Endothelial cell of umbilical vein (primary cell): ENCODE measurements around the gene PARN. TPM values are rescaled to one million over a fixed set of nuclear protein-coding genes. Genes with fewer than 3 reads are reported as not detected.

ENCODE experiments used
- BruUV-seq: library from RNA; stranded (reverse); fragments of 400-500 nt; replicated peaks from 2 replicates; lab custom pipeline; 2021; lab: Mats Ljungman, UMichigan
- CTCF ChIA-PET: fragments of 300-600, 350-600 bp; sonication (Branson Sonifier 250); formaldehyde crosslinking; loops from one replicate; lab custom pipeline; 2021; ENCODE audit warnings: antibody characterized with exemption, inconsistent platforms; lab: Charles Lee
- POLR2A ChIA-PET: fragments of 300-600, 350-600 bp; sonication (Branson Sonifier 250); formaldehyde crosslinking; loops from one replicate; lab custom pipeline; 2021; ENCODE audit warnings: antibody characterized with exemption, inconsistent platforms; lab: Charles Lee
- DNase-seq: peaks from one replicate; pipeline ENCODE4 v3.0.0-alpha.2; 2011; ENCODE audit warnings: low read depth, low spot score
- FAIRE-seq: peaks from 2 replicates; lab custom pipeline; 2011; peaks lifted over from hg19 to GRCh38; lab: Jason Lieb, UNC
- H2AFZ ChIP-seq: 2 replicates; pipeline ENCODE4 v1.6.0; 2012; ENCODE audit warnings: low read depth, low read length, control low read depth, inconsistent platforms
- H3K27ac ChIP-seq: 2 replicates; pipeline ENCODE4 v1.5.1; 2011; ENCODE audit warnings: low read depth, mild to moderate bottlenecking, control low read depth, low read length, moderate library complexity; ENCODE audit not compliant: insufficient read depth
- H3K27me3 ChIP-seq, 2 experiments: 2 replicates each; pipeline versions ENCODE4 v1.6.0 to v1.6.1; 2011; ENCODE audit warnings: low read length in 2 of 2, mixed read lengths in 1 of 2; ENCODE audit not compliant: control insufficient read depth in 2 of 2, insufficient read depth in 2 of 2
- H3K36me3 ChIP-seq, 2 experiments: 2 replicates in 1 of 2; 3 replicates in 1 of 2; pipeline ENCODE4 v1.5.1; 2011; ENCODE audit warnings: low read length in 2 of 2, mild to moderate bottlenecking in 1 of 2, moderate library complexity in 1 of 2; ENCODE audit not compliant: control insufficient read depth in 2 of 2, insufficient read depth in 2 of 2; ENCODE audit errors: extremely low read depth in 1 of 2
- H3K4me1 ChIP-seq: 3 replicates; pipeline ENCODE4 v1.5.1; 2011; ENCODE audit warnings: mild to moderate bottlenecking, low read length; ENCODE audit not compliant: control insufficient read depth, insufficient read depth; ENCODE audit errors: extremely low read depth
- H3K4me2 ChIP-seq: 2 replicates; pipeline ENCODE4 v1.6.1; 2011; ENCODE audit warnings: low read length, control low read depth, mixed read lengths; ENCODE audit not compliant: insufficient read depth
- H3K4me3 ChIP-seq, 3 experiments: fragments of 200-600 bp in 1 of 3; sonication (generic), shearing (Covaris generic) in 1 of 3; replicated peaks in 1 of 3; 2 replicates each; pipeline ENCODE4 v1.5.1; 2011 to 2016; ENCODE audit warnings: control low read depth in 3 of 3, low read length in 3 of 3, mild to moderate bottlenecking in 2 of 3, inconsistent platforms in 1 of 3, low read depth in 1 of 3, moderate library complexity in 1 of 3; ENCODE audit not compliant: insufficient read depth in 1 of 3
- H3K79me2 ChIP-seq: 2 replicates; pipeline ENCODE4 v1.6.0; 2012; ENCODE audit warnings: low read length, inconsistent platforms; ENCODE audit not compliant: control insufficient read depth, insufficient read depth
- H3K9ac ChIP-seq: replicated peaks from 2 replicates; pipeline ENCODE3; 2011; ENCODE audit warnings: low read length, control low read depth; ENCODE audit not compliant: insufficient read depth; ENCODE audit errors: extremely low read depth
- H3K9me1 ChIP-seq: replicated peaks from 3 replicates; pipeline ENCODE4 v1.6.0; 2011; ENCODE audit warnings: mild to moderate bottlenecking, low read length; ENCODE audit not compliant: control insufficient read depth, insufficient read depth; ENCODE audit errors: extremely low read depth
- H3K9me3 ChIP-seq: replicated peaks from 2 replicates; pipeline ENCODE4 v1.5.1; 2012; ENCODE audit warnings: low read length, inconsistent platforms; ENCODE audit not compliant: control insufficient read depth, insufficient read depth
- H4K20me1 ChIP-seq: replicated peaks from 2 replicates; pipeline ENCODE3; 2011; ENCODE audit warnings: mild to moderate bottlenecking, low read length; ENCODE audit not compliant: control insufficient read depth, insufficient read depth; ENCODE audit errors: extremely low read depth
- CTCF ChIP-seq, 2 donors: IDR thresholded peaks; 1 replicate in 1 of 2; 2 replicates in 1 of 2; pipeline ENCODE4 v1.5.1; 2011; ENCODE audit warnings: low read length in 2 of 2, mild to moderate bottlenecking in 2 of 2, moderate library complexity in 2 of 2, control low read depth in 1 of 2, inconsistent platforms in 1 of 2, low read depth in 1 of 2; ENCODE audit not compliant: insufficient read depth in 1 of 2; ENCODE audit errors: extremely low read depth in 1 of 2
- EZH2 ChIP-seq: IDR thresholded peaks from 2 replicates; pipeline ENCODE4 v1.6.1; 2012; ENCODE audit warnings: borderline replicate concordance, low read depth, mild to moderate bottlenecking, moderate library complexity, low read length, inconsistent platforms; ENCODE audit not compliant: severe bottlenecking
- FOS ChIP-seq: IDR thresholded peaks from 2 replicates; pipeline ENCODE4 v1.6.1; 2011; ENCODE audit warnings: mild to moderate bottlenecking, low read length, moderate library complexity, borderline replicate concordance; ENCODE audit not compliant: insufficient read depth
- GATA2 ChIP-seq: IDR thresholded peaks from 2 replicates; pipeline ENCODE4 v1.7.0; 2011; ENCODE audit warnings: low read depth, mild to moderate bottlenecking, moderate library complexity, mixed read lengths, low read length; ENCODE audit not compliant: insufficient read length, insufficient read depth
- JUN ChIP-seq: IDR thresholded peaks from 2 replicates; pipeline ENCODE4 v1.6.1; 2011; ENCODE audit warnings: borderline replicate concordance, low read depth; ENCODE audit not compliant: insufficient read length, insufficient read depth
- MAX ChIP-seq: IDR thresholded peaks from 2 replicates; pipeline ENCODE4 v1.6.1; 2011; ENCODE audit not compliant: insufficient read depth, insufficient read length
- MYC ChIP-seq: IDR thresholded peaks from one replicate; pipeline ENCODE4 v1.6.1; 2011; ENCODE audit warnings: mild to moderate bottlenecking, low read depth, low read length
- POLR2AphosphoS5 ChIP-seq: IDR thresholded peaks from 2 replicates; pipeline ENCODE4 v1.6.1; 2012; ENCODE audit warnings: low read depth, mild to moderate bottlenecking, control low read depth, low read length, moderate library complexity; ENCODE audit not compliant: insufficient read depth
- dilution Hi-C: fragments of 300-500 bp; cut with MboI; formaldehyde crosslinking; loops from one replicate; pipeline ENCODE4 v1.15.0; 2019; ENCODE audit warnings: low sequenced_read_pairs; ENCODE audit not compliant: extremely low pct_ligation_motif_present
- intact Hi-C: fragments of 100-400 bp; cut with micrococcal nuclease; formaldehyde crosslinking; loops from one replicate; pipeline ENCODE4 v1.10.0; 2022
- polyA plus RNA-seq, 4 experiments: library from polyadenylated mRNA; depleted of rRNA in 3 of 4; stranded (reverse) in 3 of 4; unstranded in 1 of 4; fragments of >200 nt; gene quantifications; 2 replicates each; pipeline versions ENCODE4 v1.2.1 to v1.2.3, GENCODE V29; 2011 to 2012; ENCODE audit warnings: missing spikeins in 1 of 4
- total RNA-seq: library from RNA; stranded (reverse); gene quantifications from 2 replicates; pipeline ENCODE4 v1.2.3, GENCODE V29; 2021

PARN gene
- total and polyA plus RNA-seq, 2 donors (not counting 3 experiments of a cell fraction or from before 2014, with no cell fraction given): 16.9 to 24.6 TPM

- no peaks in the 10 kb centered on the region for H3K27me3 ChIP-seq
- ChIA-PET CTCF (no interaction called here), POLR2A (no interaction called here)
- no peak overlapping the region for H3K27ac ChIP-seq
- intact Hi-C loops: no loop called here
- H3K36me3 ChIP-seq: peaks cover 4 to 7% of the 10 kb centered on the region in 2 experiments
- H3K9me1 ChIP-seq: no peaks in the 10 kb centered on the region
- no peaks in the 10 kb centered on the region for H4K20me1 ChIP-seq
- no TSS peak for BruUV-seq
- dilution Hi-C loops: no loop called here
- H3K4me2 ChIP-seq: no peak overlapping the region
- no peak overlapping the region for H2AFZ ChIP-seq
- no peak overlapping the region for H3K9ac ChIP-seq
- FAIRE-seq (no peak), DNase-seq (no peak)
- no peak overlapping the region for H3K4me3 ChIP-seq
- H3K79me2 ChIP-seq: no peaks in the 10 kb centered on the region
- no peaks in the 10 kb centered on the region for H3K4me1 ChIP-seq
- TF ChIP-seq CTCF (IDR thresholded peaks at IDR 0.05; ENCODE audit: extremely low read depth in 1 of 2, insufficient read depth in 1 of 2, low read depth in 1 of 2, low read length in 2 of 2) (no peak), JUN (no peak), GATA2 (no peak), FOS (no peak), MYC (no peak), EZH2 (no peak), MAX (no peak), POLR2AphosphoS5 (no peak)
- no peaks in the 10 kb centered on the region for H3K9me3 ChIP-seq
Observed at GRCh38 chr16:14613991-14614390, 16.1 kb downstream of the PARN start.
